ENCODE measurements around the gene ZMAT2.

Gene ZMAT2

DNA sequence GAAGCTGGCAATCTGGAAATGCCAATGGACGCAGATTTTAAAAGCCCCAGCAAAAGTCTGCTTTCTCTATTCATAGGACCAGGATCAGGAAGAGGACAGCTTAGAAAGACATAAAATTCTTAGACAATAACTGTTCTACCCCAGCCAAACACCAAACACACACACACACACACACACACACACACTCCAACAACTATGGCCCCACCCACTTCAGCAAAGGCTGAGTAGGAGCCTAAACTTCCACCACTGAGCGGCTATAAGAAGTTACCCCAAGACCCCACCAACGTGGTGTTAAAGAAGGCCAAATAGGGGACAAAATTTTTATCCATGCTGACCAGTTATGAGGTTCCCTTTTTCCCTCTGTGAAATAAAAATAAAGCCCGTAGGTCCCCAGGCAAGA, 32.9 kb downstream of the ZMAT2 start:
- no peaks in the 10 kb centered on the region for H3K27me3 ChIP-seq (replicated peaks; ENCODE audit: insufficient read depth, low read length)
- H3K9ac ChIP-seq (ENCODE audit: low read length): no peak overlapping the region
- H3K27ac ChIP-seq (ENCODE audit: low read length): no peak overlapping the region
- TF ChIP-seq EZH2phosphoT487 (IDR thresholded peaks at IDR 0.05; ENCODE audit: low read length) (no peak), EZH2 (optimal IDR thresholded peaks at IDR 0.05; ENCODE audit: low read depth, low read length) (no peak)
- TF ChIP-seq, protein P1, sequence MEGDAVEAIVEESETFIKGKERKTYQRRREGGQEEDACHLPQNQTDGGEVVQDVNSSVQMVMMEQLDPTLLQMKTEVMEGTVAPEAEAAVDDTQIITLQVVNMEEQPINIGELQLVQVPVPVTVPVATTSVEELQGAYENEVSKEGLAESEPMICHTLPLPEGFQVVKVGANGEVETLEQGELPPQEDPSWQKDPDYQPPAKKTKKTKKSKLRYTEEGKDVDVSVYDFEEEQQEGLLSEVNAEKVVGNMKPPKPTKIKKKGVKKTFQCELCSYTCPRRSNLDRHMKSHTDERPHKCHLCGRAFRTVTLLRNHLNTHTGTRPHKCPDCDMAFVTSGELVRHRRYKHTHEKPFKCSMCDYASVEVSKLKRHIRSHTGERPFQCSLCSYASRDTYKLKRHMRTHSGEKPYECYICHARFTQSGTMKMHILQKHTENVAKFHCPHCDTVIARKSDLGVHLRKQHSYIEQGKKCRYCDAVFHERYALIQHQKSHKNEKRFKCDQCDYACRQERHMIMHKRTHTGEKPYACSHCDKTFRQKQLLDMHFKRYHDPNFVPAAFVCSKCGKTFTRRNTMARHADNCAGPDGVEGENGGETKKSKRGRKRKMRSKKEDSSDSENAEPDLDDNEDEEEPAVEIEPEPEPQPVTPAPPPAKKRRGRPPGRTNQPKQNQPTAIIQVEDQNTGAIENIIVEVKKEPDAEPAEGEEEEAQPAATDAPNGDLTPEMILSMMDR (IDR thresholded peaks at IDR 0.05; ENCODE audit: low read length): no peak
- H3K4me3 ChIP-seq (ENCODE audit: low read length): no peak overlapping the region
- H3K79me2 ChIP-seq (ENCODE audit: low read length): no peaks in the 10 kb centered on the region
- no peaks in the 10 kb centered on the region for H4K20me1 ChIP-seq (ENCODE audit: insufficient read depth, low read length)
- no peaks in the 10 kb centered on the region for H3K36me3 ChIP-seq (replicated peaks; ENCODE audit: insufficient read depth, low read length)
- no peaks in the 10 kb centered on the region for H3K9me2 ChIP-seq (replicated peaks; ENCODE audit: insufficient read depth, low read length)
- no peak for DNase-seq
- H3K4me1 ChIP-seq (ENCODE audit: low read length): no peaks in the 10 kb centered on the region
- no peaks in the 10 kb centered on the region for H3F3A ChIP-seq (ENCODE audit: insufficient read depth, low read length)
- no peak overlapping the region for H3K4me2 ChIP-seq (ENCODE audit: low read depth, low read length)
- H3K9me3 ChIP-seq (replicated peaks; ENCODE audit: insufficient read depth, low read length): no peaks in the 10 kb centered on the region
- H2AFZ ChIP-seq (ENCODE audit: low read length): no peak overlapping the region

DNA sequence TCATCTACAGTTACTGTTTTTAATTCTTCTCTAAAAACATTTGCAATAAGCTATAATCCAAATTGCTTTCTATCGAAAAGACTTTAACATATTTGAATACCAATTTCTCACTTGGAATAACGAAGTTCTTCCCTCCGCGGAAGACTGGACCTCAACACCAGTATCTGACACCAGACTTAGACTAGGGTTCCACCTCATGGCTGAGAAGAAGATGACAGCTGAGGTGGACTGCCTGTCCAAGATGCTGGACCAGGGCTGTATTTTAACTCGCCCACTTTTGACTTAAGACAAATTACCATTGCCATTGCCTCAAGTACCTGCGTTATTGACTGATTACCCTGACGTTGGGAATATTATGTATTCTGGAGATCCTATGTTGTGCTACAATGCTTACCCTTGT, 34.1 kb downstream of the ZMAT2 start:
- H3K4me3 ChIP-seq (ENCODE audit: low read length): no peak overlapping the region
- no peak overlapping the region for H3K9ac ChIP-seq (ENCODE audit: low read length)
- H3K36me3 ChIP-seq (replicated peaks; ENCODE audit: insufficient read depth, low read length): no peaks in the 10 kb centered on the region
- no peak for DNase-seq
- no peak overlapping the region for H2AFZ ChIP-seq (ENCODE audit: low read length)
- no peaks in the 10 kb centered on the region for H3K79me2 ChIP-seq (ENCODE audit: low read length)
- H3K27me3 ChIP-seq (replicated peaks; ENCODE audit: insufficient read depth, low read length): no peaks in the 10 kb centered on the region
- no peaks in the 10 kb centered on the region for H3K9me2 ChIP-seq (replicated peaks; ENCODE audit: insufficient read depth, low read length)
- no peaks in the 10 kb centered on the region for H3K9me3 ChIP-seq (replicated peaks; ENCODE audit: insufficient read depth, low read length)
- H3F3A ChIP-seq (ENCODE audit: insufficient read depth, low read length): no peaks in the 10 kb centered on the region
- TF ChIP-seq EZH2phosphoT487 (IDR thresholded peaks at IDR 0.05; ENCODE audit: low read length) (no peak), EZH2 (optimal IDR thresholded peaks at IDR 0.05; ENCODE audit: low read depth, low read length) (no peak)
- TF ChIP-seq, protein P1 (IDR thresholded peaks at IDR 0.05; ENCODE audit: low read length): no peak
- no peaks in the 10 kb centered on the region for H3K4me1 ChIP-seq (ENCODE audit: low read length)
- no peak overlapping the region for H3K4me2 ChIP-seq (ENCODE audit: low read depth, low read length)
- no peak overlapping the region for H3K27ac ChIP-seq (ENCODE audit: low read length)
- no peaks in the 10 kb centered on the region for H4K20me1 ChIP-seq (ENCODE audit: insufficient read depth, low read length)

DNA sequence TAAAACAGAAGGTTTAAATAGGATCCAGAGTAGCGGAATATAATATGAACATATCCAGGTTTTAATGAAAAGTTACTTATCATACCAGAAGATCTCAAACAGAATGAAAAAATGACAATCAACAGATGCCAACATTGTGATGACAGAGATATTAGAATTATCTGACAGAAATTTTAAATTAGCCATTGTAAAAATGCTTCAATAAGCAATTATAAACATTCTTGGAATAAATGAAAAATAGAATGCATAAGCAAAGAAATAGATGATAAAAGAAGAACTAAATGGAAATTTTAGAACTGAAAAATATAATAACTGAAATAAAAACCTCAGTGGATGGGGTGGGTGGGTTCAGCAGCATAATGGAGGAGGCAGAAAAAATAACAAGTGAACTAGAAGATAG, 37.2 kb downstream of the ZMAT2 start:
- TF ChIP-seq, protein P1 (IDR thresholded peaks at IDR 0.05; ENCODE audit: low read length): no peak
- no peak for TF ChIP-seq EZH2 (optimal IDR thresholded peaks at IDR 0.05; ENCODE audit: low read depth, low read length)
- no peak for TF ChIP-seq EZH2phosphoT487 (IDR thresholded peaks at IDR 0.05; ENCODE audit: low read length)
- Histone ChIP-seq H3K79me2 (ENCODE audit: low read length) (no peaks in the 10 kb centered on the region), H3K9me2 (replicated peaks; ENCODE audit: insufficient read depth, low read length) (no peaks in the 10 kb centered on the region), H4K20me1 (ENCODE audit: insufficient read depth, low read length) (no peaks in the 10 kb centered on the region), H3K4me1 (ENCODE audit: low read length) (no peaks in the 10 kb centered on the region), H2AFZ (ENCODE audit: low read length) (no peak overlapping the region), H3F3A (ENCODE audit: insufficient read depth, low read length) (no peaks in the 10 kb centered on the region), H3K27me3 (replicated peaks; ENCODE audit: insufficient read depth, low read length) (no peaks in the 10 kb centered on the region), H3K36me3 (replicated peaks; ENCODE audit: insufficient read depth, low read length) (no peaks in the 10 kb centered on the region), H3K9me3 (replicated peaks; ENCODE audit: insufficient read depth, low read length) (no peaks in the 10 kb centered on the region), H3K4me3 (ENCODE audit: low read length) (no peak overlapping the region), H3K9ac (ENCODE audit: low read length) (no peak overlapping the region), H3K4me2 (ENCODE audit: low read depth, low read length) (no peak overlapping the region), H3K27ac (ENCODE audit: low read length) (no peak overlapping the region)
- no peak for DNase-seq
